Sigmoid colon (tissue), 7 donors: ENCODE data around the gene FAM111A. TPM values are rescaled to one million over a fixed set of nuclear protein-coding genes. Genes with fewer than 3 reads are reported as not detected.

Source experiments
- DNase-seq: peaks from one replicate; pipeline ENCODE4 v3.0.0-alpha.2; 2019
- H3K27ac ChIP-seq, 4 donors: fragments of 200-600 bp; sonication (generic); one replicate each; pipeline ENCODE4 v1.5.1; 2016 to 2019; ENCODE audit warnings: mild to moderate bottlenecking in 1 of 4
- H3K27me3 ChIP-seq, 3 donors: fragments of 200-600 bp; sonication (generic); one replicate each; pipeline ENCODE4 v1.5.1; 2019; ENCODE audit warnings: mild to moderate bottlenecking in 1 of 3
- H3K36me3 ChIP-seq, 4 donors: fragments of 200-600 bp; sonication (generic); one replicate each; pipeline ENCODE4 v1.5.1; 2016 to 2019
- H3K4me1 ChIP-seq, 4 donors: fragments of 200-600 bp; sonication (generic); one replicate each; pipeline ENCODE4 v1.5.1; 2017 to 2019
- H3K4me3 ChIP-seq, 4 donors: fragments of 200-600 bp; sonication (generic); one replicate each; pipeline ENCODE4 v1.5.1; 2017 to 2019; ENCODE audit warnings: mild to moderate bottlenecking in 2 of 4, moderate library complexity in 1 of 4
- H3K9me3 ChIP-seq, 4 donors: fragments of 200-600 bp in 3 of 4; sonication (generic) in 3 of 4; one replicate each; pipeline versions ENCODE4 v1.5.1 to v1.6.1; 2013 to 2019
- EP300 ChIP-seq, 4 donors: sonication (generic); formaldehyde crosslinking; IDR thresholded peaks; one replicate each; pipeline ENCODE4 v1.6.1; 2017; ENCODE audit warnings: antibody characterized with exemption in 4 of 4
- POLR2A ChIP-seq, 2 donors: fragments of 450-650 bp; IDR thresholded peaks; one replicate each; pipeline ENCODE4 v1.6.1; 2016; ENCODE audit warnings: antibody characterized with exemption in 2 of 2, mild to moderate bottlenecking in 2 of 2, moderate library complexity in 2 of 2
- POLR2AphosphoS5 ChIP-seq, 4 donors: sonication (generic); formaldehyde crosslinking; IDR thresholded peaks; one replicate each; pipeline ENCODE4 v1.6.1; 2017; ENCODE audit warnings: antibody characterized with exemption in 4 of 4
- WGBS, 2 donors: extraction: QIAGEN DNeasy Blood & Tissue Kit; methylation state at CpG; one replicate each; pipeline ENCODE4 v1.1.7; 2013; 5-methylcytosine and 5-hydroxymethylcytosine counted together
- intact Hi-C: fragments of 100-400 bp; cut with DNase I; formaldehyde crosslinking; loops from one replicate; pipeline ENCODE4 v1.15.1; 2023
- polyA plus RNA-seq, 3 donors: library from polyadenylated mRNA; stranded (reverse); fragments of 200-250 nt; gene quantifications; one replicate each; pipeline ENCODE4 v1.2.3, GENCODE V29; 2013
- total RNA-seq, 4 donors: library from RNA; depleted of rRNA; stranded (reverse); fragments of >200 nt; gene quantifications; one replicate each; pipeline ENCODE4 v1.1.0, GENCODE V29; 2016
- TF ChIP-seq, protein P1 (sequence below), 4 experiments: fragments of 450-650 bp in 3 of 4; fragments of 200-600 bp in 1 of 4; IDR thresholded peaks; one replicate each; pipeline ENCODE4 v1.5.1; 2016 to 2019; ENCODE audit warnings: antibody characterized with exemption in 4 of 4, mild to moderate bottlenecking in 3 of 4, moderate library complexity in 2 of 4
- donor health status: healthy with polysubstance abuse.
- donor health status: Bipolar disorder and iron deficiency.
- donor health status: healthy.

FAM111A gene
- total and polyA plus RNA-seq, 7 donors: 6.6 to 33.4 (median 26.0) TPM

DNA sequence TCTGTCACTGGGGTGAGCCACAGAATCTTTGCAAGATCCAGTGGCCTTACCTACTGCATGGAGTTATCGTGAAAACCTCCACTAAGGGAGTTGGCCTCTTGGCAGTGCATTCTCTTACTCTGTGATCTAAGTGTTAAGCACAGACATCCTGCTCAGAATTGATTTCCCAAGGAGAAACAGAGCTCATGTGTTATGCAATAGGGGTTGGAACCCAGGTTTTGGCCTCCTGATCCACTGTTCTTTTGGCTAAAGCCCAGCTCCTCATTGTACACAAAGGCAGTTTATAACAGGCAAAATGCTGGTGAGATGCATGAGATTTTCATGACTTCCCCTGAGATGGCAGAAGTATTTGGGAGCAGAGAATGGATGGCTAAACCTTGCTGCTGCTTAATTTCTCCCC lies 41.1 kb downstream of the FAM111A start:
- TF ChIP-seq POLR2AphosphoS5 (IDR thresholded peaks at IDR 0.05) (peak in 1 of 4 donors; percentile 31), EP300 (IDR thresholded peaks at IDR 0.05) (no peak)
- no peaks in the 10 kb centered on the region for H3K9me3 ChIP-seq
- intact Hi-C loops: no loop called here
- no peak overlapping the region for H3K4me3 ChIP-seq
- H3K27ac ChIP-seq: peak overlapping the region in 2 of 4 donors; percentile 20 to 60
- peaks cover 0 to 8% (median 0%) of the 10 kb centered on the region in 3 donors for H3K27me3 ChIP-seq
- no peaks in the 10 kb centered on the region for H3K36me3 ChIP-seq
- peaks cover 0 to 11% (median 8%) of the 10 kb centered on the region in 4 donors for H3K4me1 ChIP-seq
- WGBS, 2 donors: 37 to 64% methylated on average over 1 of the region's 1 CpG
- peak; percentile 73 for DNase-seq

DNA sequence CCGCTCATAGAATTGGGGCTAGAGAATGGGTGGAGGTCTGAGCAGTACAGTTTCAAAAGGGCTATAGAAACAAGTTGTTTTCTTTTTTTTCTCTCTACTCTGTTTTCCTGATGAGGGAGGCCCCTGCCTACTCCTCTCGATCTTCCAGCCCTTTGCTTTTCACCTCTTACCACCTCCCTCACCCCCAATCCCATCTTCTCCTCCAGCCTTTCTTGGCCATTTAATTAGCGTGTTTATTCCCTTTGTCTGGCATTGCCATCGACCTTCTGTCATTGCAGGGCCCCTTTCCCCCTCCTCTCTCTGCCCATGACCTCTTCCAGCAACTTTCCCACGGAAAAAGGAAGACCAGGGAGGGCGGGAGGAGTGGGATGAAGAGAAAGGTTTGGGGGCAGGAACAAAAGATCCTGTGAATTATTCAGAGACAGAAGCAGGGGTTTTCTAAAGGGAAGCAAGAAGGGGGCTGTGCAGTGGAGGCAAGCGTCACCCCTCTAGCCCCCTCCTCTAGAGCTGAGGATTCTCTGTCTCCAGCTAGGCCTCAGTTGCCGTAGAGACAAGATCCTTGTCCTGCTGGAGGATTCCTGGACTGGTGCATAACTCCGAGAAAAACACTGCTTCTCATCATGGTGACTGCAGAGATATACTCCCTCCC lies 42.2 kb downstream of the FAM111A start:
- WGBS, 2 donors: 31 to 65% methylated on average over 9 of the region's 9 CpGs
- Histone ChIP-seq H3K9me3 (no peaks in the 10 kb centered on the region), H3K36me3 (no peaks in the 10 kb centered on the region), H3K27ac (peak overlapping the region in 3 of 4 donors; percentile 9 to 54 (median 11)), H3K4me1 (peaks cover 0 to 13% (median 8%) of the 10 kb centered on the region in 4 donors), H3K4me3 (no peak overlapping the region), H3K27me3 (peaks cover 0 to 8% (median 0%) of the 10 kb centered on the region in 3 donors)
- no peak for DNase-seq
- no peak for TF ChIP-seq POLR2A (IDR thresholded peaks at IDR 0.05)
- TF ChIP-seq POLR2AphosphoS5 (IDR thresholded peaks at IDR 0.05): no peak
- TF ChIP-seq, protein P1, sequence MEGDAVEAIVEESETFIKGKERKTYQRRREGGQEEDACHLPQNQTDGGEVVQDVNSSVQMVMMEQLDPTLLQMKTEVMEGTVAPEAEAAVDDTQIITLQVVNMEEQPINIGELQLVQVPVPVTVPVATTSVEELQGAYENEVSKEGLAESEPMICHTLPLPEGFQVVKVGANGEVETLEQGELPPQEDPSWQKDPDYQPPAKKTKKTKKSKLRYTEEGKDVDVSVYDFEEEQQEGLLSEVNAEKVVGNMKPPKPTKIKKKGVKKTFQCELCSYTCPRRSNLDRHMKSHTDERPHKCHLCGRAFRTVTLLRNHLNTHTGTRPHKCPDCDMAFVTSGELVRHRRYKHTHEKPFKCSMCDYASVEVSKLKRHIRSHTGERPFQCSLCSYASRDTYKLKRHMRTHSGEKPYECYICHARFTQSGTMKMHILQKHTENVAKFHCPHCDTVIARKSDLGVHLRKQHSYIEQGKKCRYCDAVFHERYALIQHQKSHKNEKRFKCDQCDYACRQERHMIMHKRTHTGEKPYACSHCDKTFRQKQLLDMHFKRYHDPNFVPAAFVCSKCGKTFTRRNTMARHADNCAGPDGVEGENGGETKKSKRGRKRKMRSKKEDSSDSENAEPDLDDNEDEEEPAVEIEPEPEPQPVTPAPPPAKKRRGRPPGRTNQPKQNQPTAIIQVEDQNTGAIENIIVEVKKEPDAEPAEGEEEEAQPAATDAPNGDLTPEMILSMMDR (IDR thresholded peaks at IDR 0.05): no peak
- TF ChIP-seq EP300 (IDR thresholded peaks at IDR 0.05): no peak
- intact Hi-C loops: no loop called here

DNA sequence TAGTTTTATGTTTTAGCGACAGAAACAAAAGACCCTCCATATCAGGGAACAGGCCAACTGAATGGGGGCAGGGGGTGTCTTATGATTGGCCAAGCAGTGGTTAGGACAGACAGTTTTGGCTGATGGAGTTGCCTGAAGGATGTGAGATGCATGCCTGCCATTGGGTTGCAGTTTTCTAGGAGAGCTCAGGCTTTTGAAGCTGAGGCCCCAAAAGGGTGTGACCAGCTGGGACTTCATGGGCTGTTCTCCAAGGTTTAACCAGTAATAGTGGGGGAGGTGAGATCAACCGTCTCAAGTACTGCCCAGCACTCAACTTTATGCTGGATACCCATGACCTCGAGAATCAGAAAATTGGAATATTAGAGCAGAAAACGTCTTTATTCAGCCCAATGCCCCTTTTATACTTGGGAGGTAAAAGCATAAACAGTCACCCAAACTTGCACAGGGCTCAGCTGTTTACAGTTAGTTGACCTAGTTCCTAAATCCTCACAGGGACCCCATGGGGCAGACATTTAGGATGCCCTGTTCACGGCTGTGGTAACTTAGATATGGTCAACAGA lies 42.8 kb downstream of the FAM111A start:
- Histone ChIP-seq H3K4me1 (peaks cover 0 to 14% (median 8%) of the 10 kb centered on the region in 4 donors), H3K4me3 (no peak overlapping the region), H3K9me3 (no peaks in the 10 kb centered on the region), H3K36me3 (no peaks in the 10 kb centered on the region), H3K27me3 (peaks cover 0 to 8% (median 0%) of the 10 kb centered on the region in 3 donors), H3K27ac (peak overlapping the region in 2 of 4 donors; percentile 9 to 11)
- 15 to 59% methylated on average over 5 of the region's 5 CpGs for WGBS, 2 donors
- intact Hi-C loops: no loop called here
- TF ChIP-seq POLR2AphosphoS5 (IDR thresholded peaks at IDR 0.05) (no peak), EP300 (IDR thresholded peaks at IDR 0.05) (no peak), POLR2A (IDR thresholded peaks at IDR 0.05) (no peak)
- TF ChIP-seq, protein P1 (IDR thresholded peaks at IDR 0.05): no peak
- DNase-seq: no peak

DNA sequence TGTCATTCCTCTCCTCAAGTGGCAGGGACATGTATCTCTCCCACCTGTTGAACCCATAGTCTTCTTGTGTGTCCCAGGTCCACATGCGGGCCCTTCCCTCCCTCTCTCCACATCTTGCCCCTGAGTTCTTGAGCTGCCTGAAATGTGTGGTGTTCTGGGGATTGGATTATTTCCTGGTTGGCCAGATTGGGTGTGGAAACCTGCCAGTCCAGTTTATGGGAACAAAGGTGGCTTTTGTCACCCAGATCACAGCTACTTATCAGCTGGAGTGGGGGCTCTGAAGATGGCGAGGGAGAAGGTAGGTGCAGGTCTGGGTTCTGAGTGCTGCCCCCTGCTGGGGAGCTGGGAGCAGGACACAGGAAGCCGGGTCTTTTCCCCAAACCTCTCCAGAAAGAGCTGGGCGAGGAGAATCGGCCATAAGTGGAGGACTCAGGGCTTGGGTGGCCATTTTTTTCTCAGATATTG lies 43.5 kb downstream of the FAM111A start:
- TF ChIP-seq EP300 (IDR thresholded peaks at IDR 0.05) (no peak), POLR2AphosphoS5 (IDR thresholded peaks at IDR 0.05) (no peak), POLR2A (IDR thresholded peaks at IDR 0.05) (peak in 1 of 2 donors; percentile 29)
- TF ChIP-seq, protein P1 (IDR thresholded peaks at IDR 0.05): peak in 2 of 4 experiments; percentile 30 to 68
- H3K27me3 ChIP-seq: peaks cover 0 to 8% (median 0%) of the 10 kb centered on the region in 3 donors
- WGBS, 2 donors: 12 to 64% methylated on average over 5 of the region's 5 CpGs
- H3K27ac ChIP-seq: peak overlapping the region; percentile 8 to 54 (median 28)
- H3K9me3 ChIP-seq: no peaks in the 10 kb centered on the region
- no peak overlapping the region for H3K4me3 ChIP-seq
- H3K4me1 ChIP-seq: peaks cover 0 to 14% (median 8%) of the 10 kb centered on the region in 4 donors
- DNase-seq: no peak
- H3K36me3 ChIP-seq: peaks cover 0 to under 1% (median 0%) of the 10 kb centered on the region in 4 donors
- intact Hi-C loops: no loop called here

DNA sequence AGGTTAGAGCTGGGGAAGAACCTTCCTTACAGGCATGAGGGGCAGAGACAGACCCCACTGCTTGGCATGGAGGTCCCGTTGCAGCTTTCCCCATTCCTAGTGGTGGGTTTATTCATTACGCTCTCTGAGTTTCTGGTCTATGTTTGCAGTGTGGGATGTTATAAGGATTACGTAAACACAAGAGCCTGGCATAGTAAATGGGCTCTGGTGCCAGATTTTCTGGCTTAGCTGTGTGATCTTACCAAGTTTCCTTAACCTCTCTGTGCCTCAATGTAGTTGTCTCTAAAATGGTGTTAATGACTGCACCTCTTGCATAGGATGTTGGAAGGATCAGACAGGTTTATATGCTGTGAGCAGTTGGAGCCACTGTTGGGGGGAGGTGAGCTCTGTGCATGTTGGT lies 44.4 kb downstream of the FAM111A start:
- intact Hi-C loops: no loop called here
- TF ChIP-seq, protein P1 (IDR thresholded peaks at IDR 0.05): no peak
- no peak for TF ChIP-seq POLR2A (IDR thresholded peaks at IDR 0.05)
- TF ChIP-seq POLR2AphosphoS5 (IDR thresholded peaks at IDR 0.05): no peak
- TF ChIP-seq EP300 (IDR thresholded peaks at IDR 0.05): no peak
- peaks cover 0 to 8% (median 2%) of the 10 kb centered on the region in 4 donors for H3K36me3 ChIP-seq
- no peak overlapping the region for H3K4me3 ChIP-seq
- H3K4me1 ChIP-seq: peaks cover 0 to 14% (median 8%) of the 10 kb centered on the region in 4 donors
- WGBS, 2 donors: 34 to 69% methylated on average over 3 of the region's 3 CpGs
- no peak for DNase-seq
- H3K27me3 ChIP-seq: peaks cover 0 to 8% (median 0%) of the 10 kb centered on the region in 3 donors
- H3K9me3 ChIP-seq: no peaks in the 10 kb centered on the region
- peak overlapping the region; percentile 8 to 54 (median 28) for H3K27ac ChIP-seq
